NT2/D1 (cell line): Measurements from ENCODE around the gene OSBPL10.

Experiments
- SUZ12 ChIP-seq: IDR thresholded peaks from 2 replicates; pipeline ENCODE4 v1.6.1; 2011; ENCODE audit not compliant: insufficient read length, insufficient read depth; ENCODE audit errors: extremely low read depth
- YY1 ChIP-seq: IDR thresholded peaks from 2 replicates; pipeline ENCODE4 v1.6.1; 2011; ENCODE audit not compliant: insufficient read length, insufficient read depth
- ZNF274 ChIP-seq: IDR thresholded peaks from 2 replicates; pipeline ENCODE4 v1.6.1; 2011; ENCODE audit warnings: mild to moderate bottlenecking, low read depth, low read length

DNA sequence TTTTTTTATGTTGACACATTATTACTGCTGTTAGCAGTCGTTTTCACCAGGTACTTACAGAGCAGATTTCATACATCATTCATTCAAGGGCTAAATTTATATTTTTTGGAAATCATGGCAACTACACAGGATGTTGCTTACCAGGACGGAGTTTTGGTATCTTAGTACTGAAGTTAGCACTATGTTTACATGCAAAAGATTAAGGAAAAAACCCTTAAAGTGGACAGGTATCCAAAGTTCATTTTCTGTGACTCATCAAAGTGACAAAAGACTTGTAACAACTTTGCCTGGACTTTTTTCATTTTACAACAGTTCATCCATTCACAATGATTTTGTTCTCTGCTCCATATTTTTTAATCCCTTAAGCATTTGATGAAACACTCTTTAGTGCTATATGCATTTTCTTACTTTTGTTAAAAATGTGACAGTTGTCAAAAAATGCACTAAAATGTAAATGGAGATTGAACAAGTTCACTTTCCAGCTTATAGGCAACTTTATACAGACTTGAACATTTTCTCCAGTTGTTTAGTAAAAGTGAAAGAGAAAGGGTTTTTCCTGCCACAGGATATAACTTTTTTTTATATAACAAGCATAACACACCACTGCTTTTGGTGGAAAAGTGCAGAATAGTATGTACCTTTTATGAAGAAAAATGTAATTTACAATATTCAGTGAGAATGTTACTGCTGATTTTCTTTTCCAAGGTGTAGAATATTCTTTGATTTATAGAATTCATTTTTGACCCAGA, 344.2 kb downstream of the OSBPL10 start:
- TF ChIP-seq ZNF274 (no peak), YY1 (no peak), SUZ12 (no peak)
